ENCODE measurements around the gene ZBTB44. TPM values are rescaled to one million over a fixed set of nuclear protein-coding genes. Genes with fewer than 3 reads are reported as not detected.
"Not testable (repeated sequence)": the region's sequence is repeated elsewhere in the genome, so short reads cannot be mapped to it uniquely, and the experiment has no call there.

The ZBTB44 gene
- total RNA-seq, 1 donor from 2014 or later: 43.6 TPM

- H3K27ac ChIP-seq: no peak overlapping the region
- peaks cover 43% of the 10 kb centered on the region for H3K79me2 ChIP-seq (ENCODE audit: low read depth)
- H3K36me3 ChIP-seq: no peaks in the 10 kb centered on the region
- H3K27me3 Mint-ChIP-seq (ENCODE audit: insufficient read depth, low read depth): no peaks in the 10 kb centered on the region
- no peak overlapping the region for H3K4me2 ChIP-seq
- no peak for TF ChIP-seq EZH2phosphoT487 (IDR thresholded peaks at IDR 0.05)
- TF ChIP-seq CTCF (IDR thresholded peaks at IDR 0.05): no peak
- no peak for TF ChIP-seq EZH2 (IDR thresholded peaks at IDR 0.05)
- H3K9me3 ChIP-seq (ENCODE audit: low read depth): no peaks in the 10 kb centered on the region
- H3K36me3 Mint-ChIP-seq: peaks cover 27% of the 10 kb centered on the region
- H3K4me1 ChIP-seq: no peaks in the 10 kb centered on the region
- H3K9ac ChIP-seq: no peak overlapping the region
- no peaks in the 10 kb centered on the region for H3K27me3 ChIP-seq
- H3K4me3 Mint-ChIP-seq: no peak overlapping the region
- H2AFZ ChIP-seq (replicated peaks): no peak overlapping the region
- H3K27ac Mint-ChIP-seq: no peak overlapping the region
- H3F3A ChIP-seq (ENCODE audit: low read depth): no peaks in the 10 kb centered on the region
- H3K9me3 Mint-ChIP-seq: peaks cover 17% of the 10 kb centered on the region
- no peak overlapping the region for H3K4me3 ChIP-seq
- no peaks in the 10 kb centered on the region for H3K4me1 Mint-ChIP-seq
- H4K20me1 ChIP-seq (ENCODE audit: low read depth): peaks cover 3% of the 10 kb centered on the region
- no peak for DNase-seq (ENCODE audit: low spot score)
Measured at GRCh38 chr11:130282111-130282510, 32.6 kb downstream of the ZBTB44 start.

DNA sequence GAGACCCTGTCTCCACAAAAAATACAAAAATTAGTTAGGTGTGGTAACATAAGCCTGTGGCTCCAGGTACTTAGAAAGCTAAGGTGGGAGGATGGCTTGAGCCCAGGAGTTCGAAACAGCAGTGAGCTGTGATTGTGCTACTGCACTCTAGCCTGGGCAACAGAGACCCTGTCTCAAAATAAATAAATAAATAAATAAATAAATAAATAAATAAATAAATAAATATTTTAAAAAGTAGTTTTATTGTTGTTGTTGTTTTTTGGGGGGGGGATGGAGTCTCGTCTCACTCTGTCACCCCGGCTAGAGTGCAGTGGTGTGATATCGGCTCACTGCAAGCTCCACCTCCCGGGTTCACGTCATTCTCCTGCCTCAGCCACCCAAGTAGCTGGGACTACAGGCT lies 33.4 kb downstream of the ZBTB44 start:
- peaks cover 36% of the 10 kb centered on the region for H3K79me2 ChIP-seq (ENCODE audit: low read depth)
- H4K20me1 ChIP-seq (ENCODE audit: low read depth); H3K9ac ChIP-seq; H2AFZ ChIP-seq (replicated peaks); H3K4me1 ChIP-seq; H3K4me3 Mint-ChIP-seq; DNase-seq (ENCODE audit: low spot score); H3K4me2 ChIP-seq; H3K27me3 Mint-ChIP-seq (ENCODE audit: insufficient read depth, low read depth); H3K27ac Mint-ChIP-seq; H3K9me3 ChIP-seq (ENCODE audit: low read depth); H3K4me3 ChIP-seq; H3K36me3 ChIP-seq; H3K27me3 ChIP-seq; H3K4me1 Mint-ChIP-seq; H3K27ac ChIP-seq; H3F3A ChIP-seq (ENCODE audit: low read depth): not testable (repeated sequence)
- peaks cover 17% of the 10 kb centered on the region for H3K9me3 Mint-ChIP-seq
- H3K36me3 Mint-ChIP-seq: peaks cover 31% of the 10 kb centered on the region

DNA sequence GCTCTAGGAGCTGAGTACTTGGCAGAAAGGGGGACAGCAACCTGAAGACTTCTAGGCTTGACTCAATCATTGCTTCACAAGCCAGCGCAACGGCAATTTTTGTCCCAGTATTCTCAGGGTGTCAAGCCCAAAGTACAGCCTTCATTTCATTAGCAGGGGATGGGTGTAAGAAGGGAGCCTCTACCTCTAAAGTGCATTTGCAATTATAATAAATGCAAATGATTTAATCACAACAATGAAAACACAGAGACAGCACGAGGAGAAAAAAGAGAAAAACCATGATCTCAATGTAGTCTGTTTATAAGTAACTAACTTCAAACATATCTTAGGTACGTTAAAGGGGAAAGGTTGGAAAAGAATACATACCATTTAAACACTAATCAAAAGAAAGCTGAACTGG lies 34.7 kb downstream of the ZBTB44 start:
- H3K36me3 ChIP-seq: no peaks in the 10 kb centered on the region

GRCh38 chr11:130278745-130279144 lies 36.0 kb downstream of the ZBTB44 start:
- Histone ChIP-seq H3K36me3 (no peaks in the 10 kb centered on the region), H3K4me3 (no peak overlapping the region), H3K9me3 (ENCODE audit: low read depth) (no peaks in the 10 kb centered on the region), H3K4me1 (no peaks in the 10 kb centered on the region), H4K20me1 (ENCODE audit: low read depth) (no peaks in the 10 kb centered on the region), H3K27ac (no peak overlapping the region), H3F3A (ENCODE audit: low read depth) (no peaks in the 10 kb centered on the region), H3K4me2 (no peak overlapping the region), H3K9ac (no peak overlapping the region), H2AFZ (replicated peaks) (no peak overlapping the region), H3K79me2 (ENCODE audit: low read depth) (peaks cover 31% of the 10 kb centered on the region), H3K27me3 (no peaks in the 10 kb centered on the region)
- Mint-ChIP-seq H3K4me1 (no peaks in the 10 kb centered on the region), H3K4me3 (no peak overlapping the region), H3K27me3 (ENCODE audit: insufficient read depth, low read depth) (no peaks in the 10 kb centered on the region), H3K9me3 (peaks cover 19% of the 10 kb centered on the region), H3K27ac (no peak overlapping the region), H3K36me3 (peaks cover 28% of the 10 kb centered on the region)
- DNase-seq (ENCODE audit: low spot score): no peak
- TF ChIP-seq EZH2 (IDR thresholded peaks at IDR 0.05) (no peak), EZH2phosphoT487 (IDR thresholded peaks at IDR 0.05) (no peak), CTCF (IDR thresholded peaks at IDR 0.05) (no peak)

More for the DNA sequence above, 34.7 kb downstream of the ZBTB44 start:
- Histone ChIP-seq H3K79me2 (ENCODE audit: low read depth) (peaks cover 27% of the 10 kb centered on the region), H2AFZ (replicated peaks) (no peak overlapping the region), H3K27ac (no peak overlapping the region), H3K4me1 (no peaks in the 10 kb centered on the region), H3K27me3 (no peaks in the 10 kb centered on the region), H3K9me3 (ENCODE audit: low read depth) (no peaks in the 10 kb centered on the region), H3K4me2 (no peak overlapping the region), H4K20me1 (ENCODE audit: low read depth) (peaks cover 3% of the 10 kb centered on the region), H3K9ac (no peak overlapping the region), H3F3A (ENCODE audit: low read depth) (no peaks in the 10 kb centered on the region), H3K4me3 (no peak overlapping the region)
- H3K4me1 Mint-ChIP-seq: no peaks in the 10 kb centered on the region
- H3K27me3 Mint-ChIP-seq (ENCODE audit: insufficient read depth, low read depth): no peaks in the 10 kb centered on the region
- H3K9me3 Mint-ChIP-seq: peaks cover 17% of the 10 kb centered on the region
- no peak for DNase-seq (ENCODE audit: low spot score)
- H3K4me3 Mint-ChIP-seq: no peak overlapping the region
- peaks cover 31% of the 10 kb centered on the region for H3K36me3 Mint-ChIP-seq
- no peak overlapping the region for H3K27ac Mint-ChIP-seq
- no peak for TF ChIP-seq CTCF (IDR thresholded peaks at IDR 0.05)
- no peak for TF ChIP-seq EZH2 (IDR thresholded peaks at IDR 0.05)

Measured in neural progenitor cell (in vitro differentiated cells).